ENCODE results near the gene NTM. TPM values are rescaled to one million over a fixed set of nuclear protein-coding genes. Genes with fewer than 3 reads are reported as not detected.

The NTM gene
- total RNA-seq, 4 donors from 2014 or later, result 0.40 to 3.1 (median 2.1) TPM; not detected in 1

- TF ChIP-seq POLR2A (IDR thresholded peaks at IDR 0.05), result no peak
- no peak for TF ChIP-seq POLR2AphosphoS5 (IDR thresholded peaks at IDR 0.05)
- TF ChIP-seq EP300 (IDR thresholded peaks at IDR 0.05; ENCODE audit: low read depth), result no peak
- TF ChIP-seq CTCF (IDR thresholded peaks at IDR 0.05), result no peak
- Histone ChIP-seq H3K4me1 (no peaks in the 10 kb centered on the region), H3K27me3 (no peaks in the 10 kb centered on the region), H3K4me3 (no peak overlapping the region), H3K9me3 (no peaks in the 10 kb centered on the region), H3K36me3 (no peaks in the 10 kb centered on the region), H3K27ac (no peak overlapping the region)
- intact Hi-C loops (cut with DNase I; ENCODE audit: low total_unique reads), result no loop called here
- in situ Hi-C loops (cut with MboI; ENCODE audit: low pct_ligation_motif_present in 1 of 4, low pct_unique_long_range_greater_than_20kb in 1 of 4, low sequenced_read_pairs in 3 of 4), result no loop called here
- WGBS, 2 donors (ENCODE audit: low coverage in 1 of 2), result 52 to 60% methylated on average over 1 to 2 of the region's 2 CpGs
- no peak for DNase-seq
Observed at GRCh38 chr11:131353766-131354165, 16.6 kb upstream of the NTM start.

- in situ Hi-C loops (cut with MboI; ENCODE audit: low pct_ligation_motif_present in 1 of 4, low pct_unique_long_range_greater_than_20kb in 1 of 4, low sequenced_read_pairs in 3 of 4), result no loop called here
- H3K4me3 ChIP-seq, result no peak overlapping the region
- intact Hi-C loops (cut with DNase I; ENCODE audit: low total_unique reads), result no loop called here
Observed at GRCh38 chr11:131354251-131354701, 16.1 kb upstream of the NTM start.

GRCh38 chr11:131356206-131356605, 14.2 kb upstream of the NTM start:
- 80 to 86% methylated on average over 4 to 6 of the region's 6 CpGs for WGBS, 2 donors (ENCODE audit: low coverage in 1 of 2)
- Histone ChIP-seq H3K4me1 (no peaks in the 10 kb centered on the region), H3K4me3 (no peak overlapping the region), H3K36me3 (no peaks in the 10 kb centered on the region), H3K27me3 (no peaks in the 10 kb centered on the region), H3K27ac (no peak overlapping the region), H3K9me3 (no peaks in the 10 kb centered on the region)
- DNase-seq, result no peak
- TF ChIP-seq EP300 (IDR thresholded peaks at IDR 0.05; ENCODE audit: low read depth) (no peak), POLR2A (IDR thresholded peaks at IDR 0.05) (no peak), POLR2AphosphoS5 (IDR thresholded peaks at IDR 0.05) (no peak), CTCF (IDR thresholded peaks at IDR 0.05) (no peak)
- intact Hi-C loops (cut with DNase I; ENCODE audit: low total_unique reads) (no loop called here), in situ Hi-C loops (cut with MboI; ENCODE audit: low pct_ligation_motif_present in 1 of 4, low pct_unique_long_range_greater_than_20kb in 1 of 4, low sequenced_read_pairs in 3 of 4) (no loop called here)

More at GRCh38 chr11:131354251-131354701, 16.1 kb upstream of the NTM start:
- TF ChIP-seq POLR2AphosphoS5 (IDR thresholded peaks at IDR 0.05) (no peak), POLR2A (IDR thresholded peaks at IDR 0.05) (no peak), CTCF (IDR thresholded peaks at IDR 0.05) (no peak), EP300 (IDR thresholded peaks at IDR 0.05; ENCODE audit: low read depth) (no peak)
- no peaks in the 10 kb centered on the region for H3K4me1 ChIP-seq
- no peaks in the 10 kb centered on the region for H3K9me3 ChIP-seq
- DNase-seq, result no peak
- 47 to 54% methylated on average over 5 of the region's 5 CpGs for whole genome bisulfite sequencing, 2 donors (ENCODE audit: low coverage in 1 of 2)
- no peak overlapping the region for H3K27ac ChIP-seq
- H3K27me3 ChIP-seq, result no peaks in the 10 kb centered on the region
- H3K36me3 ChIP-seq, result no peaks in the 10 kb centered on the region

GRCh38 chr11:131365329-131365930, 5.0 kb upstream of the NTM start:
- in situ Hi-C loops (cut with MboI; ENCODE audit: low pct_ligation_motif_present in 1 of 4, low pct_unique_long_range_greater_than_20kb in 1 of 4, low sequenced_read_pairs in 3 of 4), result no loop called here
- no peak overlapping the region for H3K27ac ChIP-seq
- no peaks in the 10 kb centered on the region for H3K4me1 ChIP-seq
- peaks cover 3% of the 10 kb centered on the region for H3K27me3 ChIP-seq
- WGBS, 2 donors (ENCODE audit: low coverage in 1 of 2), result 40 to 56% methylated on average over 1 to 4 of the region's 4 CpGs
- intact Hi-C loops (cut with DNase I; ENCODE audit: low total_unique reads), result no loop called here
- H3K36me3 ChIP-seq, result no peaks in the 10 kb centered on the region
- TF ChIP-seq CTCF (IDR thresholded peaks at IDR 0.05) (no peak), POLR2AphosphoS5 (IDR thresholded peaks at IDR 0.05) (no peak), POLR2A (IDR thresholded peaks at IDR 0.05) (no peak), EP300 (IDR thresholded peaks at IDR 0.05; ENCODE audit: low read depth) (no peak)
- DNase-seq, result no peak
- H3K4me3 ChIP-seq, result no peak overlapping the region
- H3K9me3 ChIP-seq, result no peaks in the 10 kb centered on the region

Measured in transverse colon (tissue), 4 donors.